ENCODE results near the gene FOXD4.
"Not testable (repeated sequence)": the region's sequence is repeated elsewhere in the genome, so short reads cannot be mapped to it uniquely, and the experiment has no call there.

- not testable (repeated sequence) for TF ChIP-seq CTCF (IDR thresholded peaks at IDR 0.05; ENCODE audit: control extremely low read depth in 1 of 3, insufficient read depth in 1 of 3, low read depth in 1 of 3, low read length in 3 of 3); RNF2 (IDR thresholded peaks at IDR 0.05; ENCODE audit: borderline replicate concordance, low read depth, low read length, missing control alignments, poor library complexity, severe bottlenecking); JUN (IDR thresholded peaks at IDR 0.05; ENCODE audit: low read depth, low read length); ATF2 (IDR thresholded peaks at IDR 0.05; ENCODE audit: low read length); SUZ12 (IDR thresholded peaks at IDR 0.05; ENCODE audit: low read length); POLR2AphosphoS5 (IDR thresholded peaks at IDR 0.05; ENCODE audit: low read depth, low read length); RAD21 (IDR thresholded peaks at IDR 0.05 in 1 of 2, conservative IDR thresholded peaks at IDR 0.05 in 1 of 2; ENCODE audit: low read depth in 2 of 2, low read length in 2 of 2); ZNF274 (IDR thresholded peaks at IDR 0.05; ENCODE audit: borderline replicate concordance, extremely low read depth, low read length)
These were observed 8.7 kb downstream of the FOXD4 start for GRCh38 chr9:109540-109939.

Data from H1 (cell line).